PFSK-1 (cell line): ENCODE results near the gene CALML3.

Experiments
- POLR2AphosphoS5 ChIP-seq: IDR thresholded peaks from 2 replicates; pipeline ENCODE4 v1.6.1; 2012; ENCODE audit warnings: low read depth, mild to moderate bottlenecking, control low read depth, low read length, moderate library complexity
- REST ChIP-seq, 2 experiments: IDR thresholded peaks; 2 replicates each; pipeline versions ENCODE4 v1.6.1 to v1.8.0; 2011 to 2012; ENCODE audit warnings: low read depth in 2 of 2, low read length in 2 of 2, control low read depth in 1 of 2, inconsistent platforms in 1 of 2, mild to moderate bottlenecking in 1 of 2, moderate library complexity in 1 of 2; ENCODE audit not compliant: insufficient read depth in 1 of 2
- SIN3A ChIP-seq: IDR thresholded peaks from 2 replicates; pipeline ENCODE4 v1.6.1; 2012; ENCODE audit warnings: mild to moderate bottlenecking, low read length, moderate library complexity, borderline replicate concordance; ENCODE audit not compliant: insufficient read depth

GRCh38 chr10:5492322-5492855 is 32.4 kb upstream of the CALML3 start:
- TF ChIP-seq POLR2AphosphoS5 = no peak
- TF ChIP-seq REST (IDR thresholded peaks at IDR 0.05; ENCODE audit: insufficient read depth in 1 of 2, low read depth in 2 of 2, low read length in 2 of 2) = no peak
- no peak for TF ChIP-seq SIN3A
